ENCODE data around the gene MVB12B.

DNA sequence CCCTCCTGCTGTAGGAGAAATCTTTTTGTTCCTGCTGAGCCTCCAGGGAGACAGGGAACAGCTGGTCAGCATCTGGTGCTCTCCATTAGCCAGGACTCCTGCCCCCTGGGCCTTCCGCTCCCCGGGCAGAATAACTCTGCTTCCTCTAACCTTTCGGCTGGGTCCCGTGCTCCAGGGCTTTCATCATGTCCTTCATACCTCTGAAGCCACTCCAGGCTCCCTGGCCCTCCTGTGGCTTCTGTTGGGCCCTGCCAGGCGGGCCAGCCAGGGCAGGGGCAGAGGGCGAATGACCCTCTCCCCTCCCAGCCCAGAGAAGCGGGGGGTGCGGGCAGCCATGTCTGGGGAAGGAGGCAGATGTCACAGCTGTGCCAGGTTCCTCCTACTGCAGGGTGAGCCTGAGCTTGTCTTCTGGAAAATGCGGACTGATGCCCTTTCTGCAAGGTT lies 205.4 kb downstream of the MVB12B start:
- TF ChIP-seq, protein P1, sequence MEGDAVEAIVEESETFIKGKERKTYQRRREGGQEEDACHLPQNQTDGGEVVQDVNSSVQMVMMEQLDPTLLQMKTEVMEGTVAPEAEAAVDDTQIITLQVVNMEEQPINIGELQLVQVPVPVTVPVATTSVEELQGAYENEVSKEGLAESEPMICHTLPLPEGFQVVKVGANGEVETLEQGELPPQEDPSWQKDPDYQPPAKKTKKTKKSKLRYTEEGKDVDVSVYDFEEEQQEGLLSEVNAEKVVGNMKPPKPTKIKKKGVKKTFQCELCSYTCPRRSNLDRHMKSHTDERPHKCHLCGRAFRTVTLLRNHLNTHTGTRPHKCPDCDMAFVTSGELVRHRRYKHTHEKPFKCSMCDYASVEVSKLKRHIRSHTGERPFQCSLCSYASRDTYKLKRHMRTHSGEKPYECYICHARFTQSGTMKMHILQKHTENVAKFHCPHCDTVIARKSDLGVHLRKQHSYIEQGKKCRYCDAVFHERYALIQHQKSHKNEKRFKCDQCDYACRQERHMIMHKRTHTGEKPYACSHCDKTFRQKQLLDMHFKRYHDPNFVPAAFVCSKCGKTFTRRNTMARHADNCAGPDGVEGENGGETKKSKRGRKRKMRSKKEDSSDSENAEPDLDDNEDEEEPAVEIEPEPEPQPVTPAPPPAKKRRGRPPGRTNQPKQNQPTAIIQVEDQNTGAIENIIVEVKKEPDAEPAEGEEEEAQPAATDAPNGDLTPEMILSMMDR (IDR thresholded peaks at IDR 0.05) = no peak
- TF ChIP-seq POLR2A (IDR thresholded peaks at IDR 0.05) = no peak

All from tibial nerve (tissue), 3 donors.